Measurements from ENCODE around the gene KBTBD7. TPM values are rescaled to one million over a fixed set of nuclear protein-coding genes. Genes with fewer than 3 reads are reported as not detected.

Gene KBTBD7
- total RNA-seq, 1 experiment from 2014 or later = 6.2 TPM

DNA sequence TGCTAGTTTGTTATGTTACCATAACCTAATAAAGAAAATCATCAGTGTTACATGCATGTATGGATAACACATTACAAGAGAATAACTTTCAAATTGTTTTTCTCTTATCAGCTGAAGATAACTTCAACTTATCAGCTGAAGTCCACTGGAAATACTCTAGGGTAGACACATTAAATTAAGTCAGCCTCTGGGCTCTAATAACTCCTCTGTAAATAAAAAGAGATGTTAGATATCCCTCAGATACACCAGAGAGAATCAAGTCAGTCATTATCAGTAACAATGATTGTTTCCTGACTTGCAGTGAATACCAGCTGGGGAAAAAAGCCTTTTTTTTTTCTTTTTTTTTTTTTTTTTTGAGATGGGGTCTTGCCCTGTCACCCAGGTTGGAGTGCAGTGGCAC lies 1.6 kb upstream of the KBTBD7 start:
- H3K4me1 ChIP-seq (ENCODE audit: control insufficient read depth in 1 of 2, insufficient read depth in 2 of 2, low read length in 2 of 2) = peaks cover 0 to 8% of the 10 kb centered on the region in 2 experiments; a peak in 1 of 4 replicates
- ATAC-seq (no peak), DNase-seq (ENCODE audit: low read depth, low spot score) (no peak)
- no peaks in the 10 kb centered on the region for H3K9me3 ChIP-seq (ENCODE audit: control insufficient read depth in 1 of 2, insufficient read depth in 1 of 2, low read depth in 1 of 2, low read length in 2 of 2)
- ChIA-PET POLR2A (interaction anchor here (0.7 kb wide), 1 partner anchor 250 kb away, joined by 3 read pairs; no protein-coding TSS in a partner anchor), CTCF (no interaction called here), RAD21 (ENCODE audit: low non-redundant PET in 1 of 2, low total read pairs in 2 of 2, uncharacterized antibody in 2 of 2, unreplicated experiment in 2 of 2) (no interaction called here)
- no peaks in the 10 kb centered on the region for H3K36me3 ChIP-seq (ENCODE audit: control insufficient read depth in 1 of 2, insufficient read depth in 2 of 2, low read length in 2 of 2)
- H3K27ac ChIP-seq (ENCODE audit: low read depth, low read length) = no peak overlapping the region
- H2AFZ ChIP-seq (ENCODE audit: low read depth, low read length, poor library complexity, severe bottlenecking) = no peak overlapping the region
- BruUV-seq (replicated peaks) = no TSS peak
- no peak overlapping the region for H3K9ac ChIP-seq (ENCODE audit: low read length)
- TF ChIP-seq SIN3A (IDR thresholded peaks at IDR 0.05; ENCODE audit: low read depth) = no peak
- no peak for TF ChIP-seq ZBTB33 (IDR thresholded peaks at IDR 0.05; ENCODE audit: extremely low read depth, insufficient replicate concordance, low read length)
- TF ChIP-seq POLR2AphosphoS5 (IDR thresholded peaks at IDR 0.05; ENCODE audit: low read depth, low read length) = no peak
- no peak for TF ChIP-seq CBX3 (IDR thresholded peaks at IDR 0.05; ENCODE audit: low read depth)
- TF ChIP-seq RAD21 (IDR thresholded peaks at IDR 0.05; ENCODE audit: low read depth) = no peak
- TF ChIP-seq, protein P1, sequence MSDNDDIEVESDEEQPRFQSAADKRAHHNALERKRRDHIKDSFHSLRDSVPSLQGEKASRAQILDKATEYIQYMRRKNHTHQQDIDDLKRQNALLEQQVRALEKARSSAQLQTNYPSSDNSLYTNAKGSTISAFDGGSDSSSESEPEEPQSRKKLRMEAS (IDR thresholded peaks at IDR 0.05) = no peak
- no peak for TF ChIP-seq TCF7L2 (IDR thresholded peaks at IDR 0.05; ENCODE audit: borderline replicate concordance, extremely low read depth, insufficient read depth, insufficient read length)
- no peak for TF ChIP-seq FOSL1 (IDR thresholded peaks at IDR 0.05; ENCODE audit: low read depth)
- no peak for TF ChIP-seq CEBPB (IDR thresholded peaks at IDR 0.05; ENCODE audit: low read depth)
- no peak for TF ChIP-seq SRF (IDR thresholded peaks at IDR 0.05; ENCODE audit: low read depth)
- TF ChIP-seq ELF1 (IDR thresholded peaks at IDR 0.05; ENCODE audit: borderline replicate concordance, low read depth) = no peak
- no peak for TF ChIP-seq JUND (IDR thresholded peaks at IDR 0.05)
- TF ChIP-seq, protein P2, sequence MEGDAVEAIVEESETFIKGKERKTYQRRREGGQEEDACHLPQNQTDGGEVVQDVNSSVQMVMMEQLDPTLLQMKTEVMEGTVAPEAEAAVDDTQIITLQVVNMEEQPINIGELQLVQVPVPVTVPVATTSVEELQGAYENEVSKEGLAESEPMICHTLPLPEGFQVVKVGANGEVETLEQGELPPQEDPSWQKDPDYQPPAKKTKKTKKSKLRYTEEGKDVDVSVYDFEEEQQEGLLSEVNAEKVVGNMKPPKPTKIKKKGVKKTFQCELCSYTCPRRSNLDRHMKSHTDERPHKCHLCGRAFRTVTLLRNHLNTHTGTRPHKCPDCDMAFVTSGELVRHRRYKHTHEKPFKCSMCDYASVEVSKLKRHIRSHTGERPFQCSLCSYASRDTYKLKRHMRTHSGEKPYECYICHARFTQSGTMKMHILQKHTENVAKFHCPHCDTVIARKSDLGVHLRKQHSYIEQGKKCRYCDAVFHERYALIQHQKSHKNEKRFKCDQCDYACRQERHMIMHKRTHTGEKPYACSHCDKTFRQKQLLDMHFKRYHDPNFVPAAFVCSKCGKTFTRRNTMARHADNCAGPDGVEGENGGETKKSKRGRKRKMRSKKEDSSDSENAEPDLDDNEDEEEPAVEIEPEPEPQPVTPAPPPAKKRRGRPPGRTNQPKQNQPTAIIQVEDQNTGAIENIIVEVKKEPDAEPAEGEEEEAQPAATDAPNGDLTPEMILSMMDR (IDR thresholded peaks at IDR 0.05 in 2 of 3, conservative IDR thresholded peaks at IDR 0.05 in 1 of 3; ENCODE audit: borderline replicate concordance in 1 of 3, insufficient read depth in 1 of 3, low read depth in 2 of 3, low read length in 2 of 3) = no peak
- TF ChIP-seq YY1 (IDR thresholded peaks at IDR 0.05; ENCODE audit: extremely low read depth, insufficient replicate concordance, low read depth, low read length) = no peak
- no peak overlapping the region for H3K4me2 ChIP-seq (ENCODE audit: low read length)
- no peak overlapping the region for H3K4me3 ChIP-seq (replicated peaks in 1 of 2; ENCODE audit: low read depth in 1 of 2, low read length in 2 of 2)
- H3K9me2 ChIP-seq (ENCODE audit: insufficient read depth) = no peaks in the 10 kb centered on the region
- no peaks in the 10 kb centered on the region for H3K27me3 ChIP-seq (ENCODE audit: insufficient read depth, low read length)
- H3K79me2 ChIP-seq (ENCODE audit: insufficient read depth, low read length) = no peaks in the 10 kb centered on the region
- H4K20me1 ChIP-seq (ENCODE audit: insufficient read depth) = no peaks in the 10 kb centered on the region
- intact Hi-C loops (cut with micrococcal nuclease) = no loop called here

Data from HCT116 (cell line).